ENCODE measurements around the gene SMAP2. TPM values are rescaled to one million over a fixed set of nuclear protein-coding genes. Genes with fewer than 3 reads are reported as not detected.

The SMAP2 gene
- total and polyA plus RNA-seq, 2 of the 4 experiments (the other 2 are of a cell fraction): 30.1 to 31.0 TPM

- BruUV-seq (replicated peaks): no TSS peak
Observed at GRCh38 chr1:40431385-40431784, 57.9 kb downstream of the SMAP2 start.

More at GRCh38 chr1:40431385-40431784, 57.9 kb downstream of the SMAP2 start:
- Histone ChIP-seq H3K79me1 (ENCODE audit: low read depth in 1 of 2, low read length in 2 of 2) (no peaks in the 10 kb centered on the region; a peak in 1 of 4 replicates), H2AK5ac (ENCODE audit: low read depth, low read length) (no peak overlapping the region), H3K23ac (ENCODE audit: low read depth, low read length) (no peak overlapping the region), H2AFZ (replicated peaks; ENCODE audit: low read length, poor library complexity) (no peak overlapping the region), H3K4me2 (ENCODE audit: low read depth, low read length) (no peak overlapping the region), H3K14ac (replicated peaks; ENCODE audit: low read depth, low read length) (no peak overlapping the region), H3K9me3 (ENCODE audit: control insufficient read depth, insufficient read depth, low read length) (no peaks in the 10 kb centered on the region), H3K9ac (ENCODE audit: low read depth, low read length) (no peak overlapping the region), H3K4ac (ENCODE audit: low read depth, low read length) (no peak overlapping the region), H3K56ac (ENCODE audit: extremely low read depth, insufficient read depth, low read length) (no peak overlapping the region), H4K20me1 (ENCODE audit: insufficient read depth, low read length) (no peaks in the 10 kb centered on the region), H2AK9ac (replicated peaks; ENCODE audit: low read depth, low read length, poor library complexity) (no peak overlapping the region), H4K5ac (ENCODE audit: low read depth, low read length) (no peak overlapping the region), H3K4me1 (ENCODE audit: control insufficient read depth, insufficient read depth, low read length) (no peaks in the 10 kb centered on the region), H2BK5ac (ENCODE audit: low read depth, low read length, poor library complexity, severe bottlenecking) (no peak overlapping the region), H2BK15ac (ENCODE audit: low read depth, low read length) (no peak overlapping the region), H2BK20ac (ENCODE audit: low read depth, low read length) (no peak overlapping the region), H4K8ac (ENCODE audit: low read depth in 2 of 2, low read length in 2 of 2) (no peak overlapping the region), H3K9me1 (ENCODE audit: insufficient read depth, low read length) (no peaks in the 10 kb centered on the region), H4K91ac (ENCODE audit: insufficient read depth, low read depth, low read length) (no peak overlapping the region), H3K18ac (ENCODE audit: low read depth, low read length) (no peak overlapping the region), H3K36me3 (ENCODE audit: control insufficient read depth, insufficient read depth, low read length) (no peaks in the 10 kb centered on the region), H3K27me3 (ENCODE audit: control insufficient read depth, insufficient read depth, low read length) (no peaks in the 10 kb centered on the region), H2BK120ac (ENCODE audit: low read depth, low read length) (no peak overlapping the region), H3K4me3 (ENCODE audit: insufficient read depth, low read depth, low read length) (no peak overlapping the region), H3K27ac (ENCODE audit: insufficient read depth, low read length) (no peak overlapping the region)
- intact Hi-C loops (cut with micrococcal nuclease) (no loop called here), dilution Hi-C loops (cut with HindIII; ENCODE audit: low sequenced_read_pairs, unreplicated experiment) (no loop called here), in situ Hi-C loops (cut with MboI; ENCODE audit: low sequenced_read_pairs) (no loop called here)
- ChIA-PET CTCF (no interaction called here), POLR2A (ENCODE audit: unreplicated experiment) (no interaction called here)
- DNase-seq (no peak), ATAC-seq (ENCODE audit: low read depth) (no peak)
- TF ChIP-seq CTCF (conservative IDR thresholded peaks at IDR 0.05; ENCODE audit: low read depth, low read length): no peak
- no peak for TF ChIP-seq CEBPB (IDR thresholded peaks at IDR 0.05; ENCODE audit: low read depth, low read length)
- no peak for TF ChIP-seq MAZ (IDR thresholded peaks at IDR 0.05; ENCODE audit: borderline replicate concordance, low read depth, low read length)
- no peak for TF ChIP-seq RCOR1 (IDR thresholded peaks at IDR 0.05; ENCODE audit: insufficient replicate concordance, low read length)
- no peak for TF ChIP-seq FOS (IDR thresholded peaks at IDR 0.05; ENCODE audit: low read depth, low read length)
- TF ChIP-seq ELK1 (IDR thresholded peaks at IDR 0.05; ENCODE audit: borderline replicate concordance, low read depth, low read length): no peak

Measured in IMR-90 (cell line).